GM12892 (cell line): ENCODE measurements around the gene BCKDHB.

Experiments
- POLR2AphosphoS5 ChIP-seq: IDR thresholded peaks from 2 replicates; pipeline ENCODE4 v1.6.1; 2011; ENCODE audit warnings: low read depth, low read length, control low read depth
- TAF1 ChIP-seq: IDR thresholded peaks from 2 replicates; pipeline ENCODE4 v1.6.1; 2011; ENCODE audit warnings: low read depth, mild to moderate bottlenecking, control low read depth, low read length, borderline replicate concordance

DNA sequence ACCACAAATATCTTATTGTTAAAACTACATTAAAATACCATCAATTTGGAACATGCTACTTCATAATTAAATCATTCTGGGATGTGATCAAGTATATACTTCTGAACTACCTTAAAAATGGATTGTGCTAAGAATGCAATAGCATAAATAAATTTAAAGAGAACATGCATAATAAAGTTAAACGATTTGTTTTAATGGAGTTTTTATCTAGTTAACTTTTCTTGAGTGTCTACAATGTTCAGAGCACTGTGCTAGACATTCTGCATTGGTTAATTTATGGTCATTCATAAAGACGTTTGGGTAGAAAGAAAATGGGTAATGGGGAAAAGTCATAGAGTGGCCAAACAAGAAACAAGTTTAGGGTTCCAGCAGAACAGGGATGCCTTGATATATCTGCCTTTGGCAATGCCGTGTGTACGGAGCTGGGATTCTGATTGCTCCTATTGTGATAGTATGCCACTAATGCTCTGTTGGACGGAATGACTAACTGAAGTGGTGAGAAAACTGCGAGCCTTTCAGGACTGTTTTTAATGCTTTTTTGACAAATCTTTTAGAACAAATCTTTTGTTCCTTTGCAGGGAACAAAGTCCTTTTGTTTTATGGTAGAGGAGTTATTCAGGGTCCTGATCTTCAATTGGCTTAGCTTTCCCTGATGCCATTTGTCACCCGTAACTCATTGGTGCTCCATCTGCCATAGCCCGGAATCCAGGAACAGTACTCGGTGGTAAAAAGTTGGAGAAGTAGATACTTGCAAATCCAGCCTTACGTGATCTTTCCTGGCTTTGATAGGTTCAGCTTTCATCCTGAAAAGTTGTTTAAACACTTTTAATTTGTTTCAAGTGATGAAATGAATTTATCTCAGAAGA lies 162.6 kb downstream of the BCKDHB start:
- TF ChIP-seq POLR2AphosphoS5 (no peak), TAF1 (no peak)
